Erythroblast (primary cell): Measurements from ENCODE around the gene UBE3C.

Experiments used
- GATA1 ChIP-seq: IDR thresholded peaks from 2 replicates; pipeline ENCODE4 v1.6.1; 2011; ENCODE audit warnings: low read depth, mild to moderate bottlenecking, control low read depth, low read length, moderate library complexity
- POLR2A ChIP-seq: IDR thresholded peaks from 2 replicates; pipeline ENCODE4 v1.6.1; 2011; ENCODE audit warnings: mild to moderate bottlenecking, low read length

GRCh38 chr7:157204134-157204533 lies 65.4 kb downstream of the UBE3C start:
- TF ChIP-seq POLR2A (no peak), GATA1 (no peak)
